Medulla oblongata (tissue), 1 donor: ENCODE data around the gene RAD51D.
A peak's percentile ranks its signal among the peaks of the same experiment; 100 is the strongest.
"Not testable (repeated sequence)": the region's sequence is repeated elsewhere in the genome, so short reads cannot be mapped to it uniquely, and the experiment has no call there.

Experiments
- DNase-seq: peaks from one replicate; pipeline ENCODE4 v3.0.0-alpha.2; 2015; ENCODE audit errors: extremely low spot score

The RAD51D gene

DNA sequence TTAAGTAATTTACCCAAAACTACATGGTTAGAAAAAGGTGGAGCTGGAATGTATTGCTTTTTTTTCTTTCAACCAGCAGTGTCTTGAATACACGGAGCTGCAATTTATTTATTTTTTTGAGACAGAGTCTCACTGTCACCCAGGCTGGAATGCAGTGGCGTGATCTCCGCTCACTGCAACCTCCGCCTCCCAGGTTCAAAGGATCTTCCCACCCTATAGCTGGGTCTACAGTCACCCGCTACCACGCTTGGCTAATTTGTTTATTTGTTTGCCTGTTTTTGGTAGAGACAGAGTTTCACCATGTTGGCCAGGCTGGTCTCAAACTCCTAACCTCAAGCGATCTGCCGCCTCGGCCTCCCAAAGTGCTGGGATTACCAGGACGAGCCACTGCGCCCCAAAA lies 29.0 kb downstream of the RAD51D start:
- DNase-seq: not testable (repeated sequence)

DNA sequence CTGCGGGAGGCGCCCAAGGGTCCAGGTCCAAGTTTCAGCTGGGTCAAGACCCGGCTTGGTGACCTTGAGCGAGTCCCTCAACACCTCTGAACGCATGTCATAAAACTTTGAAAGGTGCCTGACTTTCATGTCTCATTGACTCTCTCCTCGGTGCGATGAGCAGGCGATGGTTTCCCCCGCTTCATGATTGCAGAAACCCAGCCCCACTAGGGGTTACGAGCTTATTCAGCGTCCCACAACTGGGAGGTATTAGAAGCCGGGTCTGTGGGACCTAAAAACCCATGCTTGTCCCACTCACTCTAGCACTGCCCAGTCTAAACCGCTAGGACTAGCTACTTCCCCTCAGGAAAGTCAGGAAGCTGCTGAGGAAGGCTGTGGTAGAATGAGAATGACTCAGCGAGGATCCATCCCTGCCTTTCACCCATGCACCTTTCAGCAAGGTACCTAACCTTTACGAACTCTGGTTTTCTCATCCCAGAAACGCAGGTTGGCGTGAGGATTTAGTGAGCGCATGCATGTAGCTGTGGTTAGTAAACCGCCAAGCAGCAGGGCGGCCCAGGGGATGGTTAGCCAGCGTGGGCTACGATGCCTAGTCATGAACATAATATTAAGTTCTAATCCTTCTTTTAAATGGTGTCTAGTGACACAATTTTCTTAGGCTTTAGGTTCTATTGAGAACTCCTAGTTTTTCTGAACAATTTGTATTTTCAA lies 29.9 kb downstream of the RAD51D start:
- DNase-seq: peak; percentile 57

DNA sequence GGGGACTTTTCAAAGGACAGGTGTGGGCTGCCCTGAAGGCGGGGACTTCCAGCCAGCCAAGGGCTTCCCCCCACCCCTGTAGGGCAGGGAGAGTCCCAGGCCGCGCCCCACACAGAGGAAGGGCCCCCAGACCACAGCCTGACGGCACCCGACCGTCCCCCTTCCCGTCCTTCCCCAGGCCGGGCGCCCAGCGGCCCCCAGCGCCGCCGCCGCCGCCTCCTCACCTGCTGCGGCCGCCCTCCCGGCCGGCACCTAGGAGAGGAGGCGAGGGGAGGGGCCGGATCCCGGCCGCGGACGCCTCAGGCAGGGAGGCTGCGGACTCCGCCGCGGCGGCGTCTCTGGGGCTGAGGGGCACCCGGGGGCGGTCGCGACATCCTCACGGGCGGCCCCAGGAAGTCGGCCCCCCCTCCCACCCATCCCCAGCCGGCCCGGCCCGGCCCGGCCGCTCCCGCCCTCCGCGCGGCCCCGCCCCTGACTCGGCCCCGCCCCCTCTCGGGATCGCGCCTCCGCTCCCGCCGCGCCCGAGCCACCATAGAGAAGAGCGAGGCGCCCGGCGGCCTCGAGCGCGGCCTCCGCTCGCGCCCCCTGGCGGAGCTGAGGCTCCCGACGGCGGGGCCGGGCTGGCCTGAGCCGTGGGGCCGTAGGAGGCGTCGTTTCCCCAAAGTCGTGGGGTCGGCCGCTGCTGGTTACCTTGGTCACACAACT lies 30.6 kb downstream of the RAD51D start:
- peak; percentile 92 for DNase-seq

DNA sequence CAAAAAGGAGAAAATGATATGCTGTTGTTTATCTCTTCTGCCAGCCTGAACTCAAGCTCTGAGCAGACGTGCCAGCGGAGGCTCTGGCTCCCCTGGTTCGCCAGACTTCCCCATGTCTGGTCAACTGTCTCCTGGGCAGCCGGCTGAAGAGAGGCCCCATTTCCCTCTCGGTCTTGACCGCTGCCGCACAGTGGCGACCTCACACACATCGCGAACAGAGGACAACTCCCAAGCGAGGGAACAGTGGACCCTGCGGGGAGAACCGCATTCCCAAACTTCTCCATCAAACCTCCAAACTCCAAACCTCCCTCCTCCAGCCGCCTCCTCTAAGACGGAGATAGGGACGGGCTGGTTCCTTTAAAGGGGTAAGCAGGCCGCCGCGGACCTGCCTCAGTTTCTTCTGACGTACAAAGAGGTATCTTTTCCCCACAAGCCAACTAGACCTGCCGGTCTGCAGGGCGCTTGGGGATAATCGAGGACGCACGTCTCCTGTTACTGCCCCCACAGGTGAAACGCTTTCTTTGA lies 31.2 kb downstream of the RAD51D start:
- DNase-seq: no peak

DNA sequence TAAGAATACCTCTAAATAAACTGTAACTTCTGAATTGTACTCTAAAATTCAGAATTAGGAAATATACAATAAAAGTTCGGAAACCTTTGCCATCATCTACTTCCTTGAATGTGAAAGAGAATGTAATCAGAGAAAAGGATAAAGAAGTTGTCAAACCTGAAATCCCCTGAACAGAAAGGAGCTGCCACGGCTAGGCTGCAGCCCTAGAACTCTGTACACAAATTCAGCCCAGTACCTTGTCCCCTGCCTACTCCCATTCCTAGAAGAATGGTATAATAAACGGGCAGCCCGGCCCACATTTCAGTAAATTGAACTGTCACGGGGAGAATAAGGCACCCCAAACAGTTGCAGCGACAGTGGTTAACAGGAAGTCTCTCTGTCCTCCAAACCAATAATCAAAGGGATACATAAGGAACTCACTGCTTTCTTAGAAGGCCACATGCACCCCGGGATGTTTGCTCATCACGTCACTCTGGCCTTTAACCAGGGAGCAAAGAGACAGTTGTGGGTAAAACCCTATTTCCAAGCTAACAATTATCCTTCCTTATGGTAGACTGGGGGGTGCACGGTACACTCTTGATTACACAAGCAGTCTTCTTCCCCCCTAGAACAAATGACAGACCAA lies 31.8 kb downstream of the RAD51D start:
- peak; percentile 80 for DNase-seq

DNA sequence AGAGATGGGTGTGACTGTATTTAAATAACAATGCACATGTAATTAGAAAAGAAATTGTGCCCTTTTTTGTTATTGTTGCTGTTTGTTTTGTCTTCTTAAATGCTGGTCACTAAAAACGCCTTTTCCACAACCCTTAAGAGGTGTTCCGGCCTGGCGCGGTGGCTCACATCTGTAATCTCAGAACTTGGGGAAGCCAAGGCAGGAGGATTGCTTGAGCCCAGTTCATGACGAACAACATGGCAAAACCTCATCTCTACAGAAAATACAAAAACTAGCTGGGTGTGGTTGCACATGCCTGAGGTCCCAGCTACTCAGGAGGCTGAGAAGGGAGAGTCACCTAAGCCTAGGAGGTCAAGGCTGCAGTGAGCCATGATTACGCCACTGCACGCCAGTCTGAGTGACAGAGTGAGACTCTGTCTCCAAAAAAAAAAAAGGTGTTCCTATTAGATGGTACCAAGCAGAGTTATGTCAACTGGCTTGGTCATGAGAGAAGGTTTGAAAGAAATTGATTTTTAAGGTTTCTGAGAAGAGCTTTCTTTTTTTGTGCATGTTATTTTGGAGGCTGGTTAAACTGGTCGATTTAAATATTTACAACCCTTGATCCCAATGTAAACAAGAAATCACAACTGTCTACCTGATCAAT lies 32.6 kb downstream of the RAD51D start:
- peak; percentile 44 for DNase-seq

DNA sequence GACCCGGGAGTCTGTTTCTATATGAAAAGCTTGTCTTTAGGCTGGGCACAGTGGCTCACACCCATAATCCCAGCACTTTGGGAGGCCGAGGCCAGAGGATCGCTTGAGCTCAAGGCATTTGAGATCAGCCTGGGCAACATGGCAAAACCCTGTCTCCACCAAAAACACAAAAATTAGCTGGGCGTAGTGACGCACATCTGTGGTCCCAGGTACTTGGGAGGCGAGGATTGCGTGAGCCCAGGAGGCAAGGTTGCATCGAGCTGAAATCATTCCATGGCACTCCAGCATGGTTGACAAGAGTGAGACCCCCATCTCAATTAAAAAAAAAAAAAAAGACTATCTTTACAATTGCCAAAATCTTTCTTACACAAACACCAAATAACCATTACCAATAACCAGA lies 33.5 kb downstream of the RAD51D start:
- DNase-seq: peak; percentile 18

DNA sequence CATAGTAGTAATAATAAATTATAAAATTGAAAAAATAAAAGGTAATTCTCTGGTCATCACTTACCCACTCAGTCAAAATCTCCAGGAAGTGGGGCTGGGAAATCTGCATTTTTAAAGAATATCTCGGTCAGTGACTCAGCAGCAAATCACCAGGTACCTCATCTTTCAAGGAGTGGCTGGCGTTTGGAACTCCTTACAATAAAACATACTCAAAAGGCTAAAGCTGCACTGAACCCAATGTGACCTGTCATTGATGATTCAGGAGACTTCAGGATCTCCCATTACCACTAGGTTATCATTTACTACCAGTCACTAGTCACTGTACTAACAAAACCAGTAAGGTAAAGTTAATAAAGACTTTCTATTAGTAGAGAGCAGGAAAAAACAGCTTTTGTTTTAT lies 34.7 kb downstream of the RAD51D start:
- peak; percentile 8 for DNase-seq

DNA sequence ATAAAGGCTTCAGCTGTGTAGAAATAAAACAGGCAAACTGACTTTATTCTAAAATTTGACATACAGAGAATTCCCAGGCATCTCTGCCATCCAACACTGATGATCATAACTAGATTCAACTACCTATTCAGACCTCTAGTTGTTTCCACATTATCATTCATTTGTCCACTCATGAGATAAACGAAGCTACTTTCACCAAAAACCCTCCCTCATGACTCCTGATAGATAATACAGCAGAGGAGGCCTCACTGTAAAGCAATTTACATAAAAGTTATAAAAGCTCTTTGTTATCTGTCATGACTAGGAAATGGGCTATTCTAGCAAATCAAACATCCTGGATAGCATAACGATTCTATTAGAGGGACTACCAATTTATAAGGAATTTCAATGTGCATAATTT lies 36.6 kb downstream of the RAD51D start:
- no peak for DNase-seq

DNA sequence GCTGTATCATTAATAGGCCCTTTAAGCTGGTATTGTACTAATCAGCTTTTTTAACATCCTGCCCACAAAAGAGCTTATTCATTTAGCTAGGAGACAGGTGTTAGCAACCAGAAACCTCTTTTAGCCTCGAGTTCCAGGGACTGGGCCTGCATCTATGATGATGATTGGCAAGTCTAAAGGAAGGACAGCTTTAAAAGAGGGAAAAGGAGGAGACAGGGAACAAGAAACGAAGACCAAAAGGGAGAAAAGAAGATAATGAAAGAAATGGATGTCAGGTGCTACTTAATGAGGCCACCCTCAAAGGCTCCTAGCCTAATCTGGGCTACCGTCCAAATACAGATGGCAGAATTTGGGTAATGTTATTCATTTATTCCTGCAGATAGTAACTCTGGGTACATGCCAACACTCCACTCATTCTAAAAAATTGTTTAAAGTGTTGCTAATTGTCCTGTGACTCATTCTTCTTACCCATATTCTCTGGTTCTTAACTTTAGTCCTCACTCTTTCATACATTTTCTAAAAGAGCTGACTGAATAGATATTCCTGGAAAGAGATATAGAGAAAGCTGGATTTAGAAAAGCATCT lies 37.5 kb downstream of the RAD51D start:
- peak; percentile 40 for DNase-seq

DNA sequence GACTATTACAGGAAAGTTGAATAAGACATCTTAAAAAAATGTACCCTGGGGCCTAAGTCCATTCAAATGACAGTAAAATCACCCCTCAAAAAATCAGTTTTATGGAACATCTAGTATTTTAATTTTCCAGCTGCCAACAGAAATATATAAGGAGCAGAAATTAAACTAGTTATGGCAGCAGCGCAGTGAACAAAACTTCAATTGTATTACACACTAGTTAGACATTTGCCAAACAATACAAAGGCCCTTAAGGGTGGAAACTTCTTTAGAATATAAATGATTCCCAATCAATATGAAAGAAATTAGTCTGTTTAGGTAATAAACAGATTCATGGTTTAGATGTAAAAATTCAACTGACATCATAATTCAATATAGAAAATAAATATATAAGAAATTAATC lies 38.0 kb downstream of the RAD51D start:
- DNase-seq: peak; percentile 51

DNA sequence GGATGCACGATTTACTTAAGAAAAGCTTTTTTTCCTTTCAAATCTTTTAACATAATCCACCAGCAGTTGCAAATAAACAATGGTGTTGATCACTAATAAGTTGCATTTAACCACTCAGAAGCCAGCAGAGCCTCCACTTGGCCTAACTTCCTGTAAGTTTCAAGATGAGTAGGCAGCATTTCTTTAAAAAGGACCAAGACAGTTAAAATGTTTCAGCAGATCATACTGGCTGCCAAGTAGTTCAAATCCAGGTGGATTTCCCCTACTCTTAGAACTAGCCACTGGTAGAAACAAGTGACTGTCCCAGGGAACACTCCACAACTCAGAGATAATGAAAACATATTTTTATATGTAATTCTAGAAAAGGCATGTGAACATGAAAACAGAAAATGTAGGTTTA lies 39.1 kb downstream of the RAD51D start:
- no peak for DNase-seq

DNA sequence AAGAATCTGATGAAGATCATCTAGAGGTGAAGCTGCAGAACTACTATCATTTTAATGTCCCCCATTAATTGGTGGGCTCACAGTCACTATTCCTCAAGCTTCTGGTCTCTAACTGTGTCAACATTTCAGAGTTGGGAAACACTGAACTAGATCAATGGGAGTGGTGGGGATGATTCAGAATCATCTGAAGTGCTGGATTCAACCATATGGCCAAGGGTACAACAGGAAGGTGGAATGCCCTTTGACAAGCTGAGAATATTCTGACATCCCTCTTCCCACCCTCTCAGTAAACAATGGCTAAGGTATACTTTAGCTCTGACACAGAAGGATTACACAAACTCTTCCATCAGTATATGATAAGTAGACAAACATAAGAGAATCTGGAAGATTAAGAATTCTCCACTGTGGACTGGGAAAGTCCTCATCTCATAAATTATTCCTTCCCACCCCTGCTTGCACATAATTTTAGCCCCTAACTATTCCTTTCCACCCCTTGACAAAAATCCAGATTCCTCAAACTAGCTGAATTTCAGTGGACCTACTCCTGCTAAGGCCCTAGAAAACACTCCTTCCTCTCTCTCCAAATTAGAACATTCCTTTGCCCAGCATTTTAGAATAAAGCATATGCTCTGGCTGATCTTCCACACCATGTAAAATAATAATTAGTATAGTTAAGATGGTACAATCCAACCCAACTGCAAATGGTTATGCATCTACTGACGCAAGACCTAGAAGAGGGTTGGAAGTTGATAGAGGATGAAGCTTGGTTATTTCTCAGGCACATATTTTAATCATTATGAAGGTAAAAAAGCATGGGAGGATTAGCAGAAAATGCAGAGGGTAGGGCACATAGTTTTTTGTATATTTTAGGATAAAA lies 39.9 kb downstream of the RAD51D start:
- no peak for DNase-seq

DNA sequence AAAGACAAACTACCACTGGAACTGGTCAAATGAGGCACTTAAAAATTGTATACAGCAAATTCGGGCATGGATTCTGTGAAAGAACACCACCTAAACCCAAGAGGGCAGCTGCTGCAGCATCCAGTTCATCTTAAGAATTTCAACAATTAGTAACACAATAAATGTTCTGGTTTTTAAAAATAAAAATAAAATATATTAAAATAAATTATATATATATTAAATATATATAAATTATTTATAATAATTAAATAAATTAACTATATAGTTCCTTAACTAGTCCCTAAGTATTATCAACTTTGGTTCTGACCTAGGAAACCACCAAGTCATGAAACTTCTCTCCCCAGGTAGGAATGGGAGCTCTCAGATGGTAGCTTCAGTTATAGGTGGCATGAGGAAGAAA lies 42.8 kb downstream of the RAD51D start:
- no peak for DNase-seq

DNA sequence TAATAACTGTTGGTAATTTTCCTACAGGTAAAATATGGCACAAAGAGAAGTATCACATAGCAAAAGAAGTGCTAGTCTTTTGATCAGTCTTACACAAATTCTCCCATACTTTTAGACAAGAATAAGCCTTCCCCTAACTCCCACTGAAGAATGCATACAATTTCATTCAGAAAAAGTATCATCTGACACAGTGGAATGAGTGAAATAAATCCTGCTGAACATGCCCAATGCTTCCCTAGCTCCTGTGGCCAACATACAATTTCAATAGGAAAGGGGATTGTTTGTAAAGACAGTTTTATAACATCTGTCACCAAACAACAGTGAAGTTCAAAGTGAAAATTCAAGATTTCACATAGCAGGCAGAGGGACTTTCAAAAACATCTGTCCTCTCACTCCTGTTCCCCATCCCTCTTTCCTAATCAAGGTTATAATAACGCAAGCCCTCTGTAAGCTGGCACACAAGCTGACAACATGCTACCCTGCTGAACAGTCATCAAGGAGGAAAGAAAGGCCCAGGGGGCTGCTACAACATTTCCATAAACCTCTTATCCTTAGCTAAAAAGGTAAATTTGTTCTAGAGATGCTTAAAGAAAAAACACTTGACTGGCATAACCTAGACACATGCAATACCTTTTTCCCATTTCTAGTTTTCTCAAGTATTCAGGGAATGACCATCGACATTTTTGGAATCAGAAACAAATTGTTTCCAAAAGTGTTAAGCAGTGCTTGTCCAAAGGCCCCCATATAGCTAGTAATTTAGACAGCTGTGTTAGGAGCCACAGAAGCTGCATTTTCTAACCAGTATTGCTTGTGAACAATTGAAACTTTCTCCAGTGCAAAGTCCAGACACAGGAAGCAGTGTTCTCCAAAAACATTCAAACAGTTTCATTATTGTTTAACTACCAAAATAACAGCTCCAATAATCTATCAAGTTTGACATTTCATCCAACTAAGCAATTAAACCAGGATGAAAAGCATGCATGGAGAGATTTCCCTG lies 44.7 kb downstream of the RAD51D start:
- DNase-seq: peak; percentile 90

DNA sequence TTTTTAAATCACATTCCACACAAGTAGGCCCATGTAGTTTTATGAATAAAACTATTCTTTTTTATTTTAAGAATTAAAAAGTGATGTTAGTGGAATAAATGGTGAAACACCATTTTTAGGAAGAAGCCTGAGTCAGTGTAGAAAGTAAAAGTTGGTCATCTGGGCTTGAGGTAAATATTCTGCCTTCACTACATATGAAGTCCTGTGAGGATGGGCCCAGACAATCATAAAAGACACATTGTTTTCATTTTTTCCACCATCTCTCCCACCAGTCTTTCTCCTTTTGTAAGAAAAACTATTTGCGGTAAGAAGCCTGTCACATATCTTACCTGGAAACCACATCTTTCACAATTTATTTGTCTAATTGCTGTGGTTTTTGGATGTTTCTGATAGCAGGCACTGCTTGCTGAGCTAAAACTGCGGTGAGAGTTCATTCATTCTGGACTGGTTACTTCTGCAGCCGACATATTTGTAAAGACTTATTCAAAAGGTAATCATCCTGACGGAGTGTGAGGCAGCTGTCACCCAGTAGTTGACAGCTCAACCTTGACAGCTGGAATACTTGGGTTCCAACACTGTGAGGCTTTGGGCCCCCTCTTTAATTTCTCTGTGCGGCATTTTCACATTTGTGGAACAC lies 45.6 kb downstream of the RAD51D start:
- peak; percentile 36 for DNase-seq

DNA sequence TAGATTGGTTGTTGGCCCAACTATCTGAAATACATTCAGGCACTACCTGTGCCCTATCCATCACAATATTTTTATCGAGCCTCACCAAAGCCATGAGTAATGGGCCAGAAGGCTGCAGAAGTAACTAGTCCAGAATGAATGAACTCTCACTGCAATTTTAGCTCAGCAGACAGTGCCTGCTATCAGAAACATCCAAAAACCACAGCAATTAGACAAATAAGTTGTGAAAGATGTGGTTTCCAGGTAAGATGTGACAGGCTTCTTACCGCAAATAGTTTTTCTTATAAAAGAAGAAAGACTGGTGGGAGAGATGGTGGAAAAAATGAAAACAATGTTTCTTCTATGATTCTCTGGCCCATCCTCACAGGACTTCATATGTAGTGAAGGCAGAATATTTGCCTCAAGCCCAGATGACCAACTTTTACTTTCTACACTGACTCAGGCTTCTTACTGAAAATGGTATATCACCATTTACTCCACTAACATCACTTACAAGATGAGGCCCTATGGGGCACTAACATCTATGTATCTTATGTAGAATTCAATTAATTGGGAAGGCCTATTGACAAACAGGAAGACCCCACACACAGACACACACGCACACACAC lies 46.4 kb downstream of the RAD51D start:
- no peak for DNase-seq

DNA sequence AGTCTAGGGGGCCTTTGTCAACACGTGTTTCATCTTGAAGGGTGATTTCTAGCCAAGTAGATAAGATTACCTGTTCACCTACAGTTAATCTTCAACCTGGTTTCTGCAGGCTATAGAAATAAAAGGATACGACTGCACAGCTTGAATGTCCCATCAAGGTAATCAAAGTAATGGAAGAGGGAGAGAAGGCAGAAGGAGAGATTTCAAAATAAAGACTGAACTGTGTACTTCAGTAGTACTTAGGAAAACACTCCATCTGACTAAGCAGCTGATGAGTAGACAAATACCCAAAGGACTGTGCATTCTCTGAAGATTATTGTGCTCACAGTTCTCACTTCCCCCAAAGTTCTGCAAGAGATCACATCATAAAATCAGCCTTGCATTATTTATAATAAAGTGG lies 50.3 kb downstream of the RAD51D start:
- DNase-seq: peak; percentile 63

DNA sequence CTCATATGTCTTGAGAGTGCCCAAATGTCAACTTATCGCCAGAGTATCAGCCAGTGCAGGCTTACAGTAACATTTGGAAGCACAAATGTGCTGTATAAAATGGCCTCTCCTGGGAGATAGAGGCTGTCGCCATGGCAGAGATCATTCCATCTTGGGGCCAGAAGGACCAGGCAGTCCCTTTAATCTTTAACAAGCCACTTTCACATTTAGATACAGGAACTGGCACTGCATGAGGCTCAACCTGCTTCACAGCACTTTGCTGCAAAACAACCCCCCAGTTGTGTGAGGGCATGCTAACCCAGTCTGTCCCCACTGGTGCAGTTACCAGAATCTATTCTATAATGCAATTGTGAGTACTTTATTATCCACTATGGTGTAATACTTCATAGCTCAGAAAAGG lies 51.4 kb downstream of the RAD51D start:
- peak; percentile 29 for DNase-seq
